SK-N-SH (cell line): ENCODE data around the gene HEG1. TPM values are rescaled to one million over a fixed set of nuclear protein-coding genes. Genes with fewer than 3 reads are reported as not detected.

ENCODE experiments used
- CTCF ChIA-PET: fragments of 300-600, 350-600 bp; formaldehyde crosslinking; extraction: SDS; loops from one replicate; lab custom pipeline; 2021; lab: Yijun Ruan, JAX
- POLR2A ChIA-PET: fragments of 350-600 bp; sonication (Branson Sonifier 250); formaldehyde crosslinking; extraction: SDS; loops from one replicate; lab custom pipeline; 2020; ENCODE audit warnings: antibody characterized with exemption, inconsistent platforms; lab: Yijun Ruan, JAX
- DNase-seq: peaks from one replicate; pipeline ENCODE4 v3.0.0; 2012
- H2AFZ ChIP-seq: fragments of 200-600 bp; sonication (generic); 2 replicates; pipeline ENCODE4 v1.8.1; 2016; ENCODE audit warnings: antibody characterized with exemption, mild to moderate bottlenecking, low read depth
- H3F3A ChIP-seq: fragments of 200-600 bp; sonication (generic); replicated peaks from 2 replicates; pipeline ENCODE3; 2016; ENCODE audit warnings: antibody characterized with exemption, mild to moderate bottlenecking; ENCODE audit not compliant: insufficient read depth
- H3K27ac ChIP-seq, 2 experiments: fragments of 200-500 bp in 1 of 2; fragments of 200-600 bp in 1 of 2; sonication (Bioruptor generic) in 1 of 2; sonication (generic), shearing (Covaris generic) in 1 of 2; 2 replicates each; pipeline versions ENCODE4 v1.5.1 to v1.6.1; 2014 to 2016; ENCODE audit warnings: low read depth in 2 of 2, inconsistent platforms in 1 of 2, low read length in 1 of 2, mild to moderate bottlenecking in 1 of 2, mixed read lengths in 1 of 2
- H3K27me3 ChIP-seq: fragments of 200-600 bp; sonication (generic), shearing (Covaris generic); 2 replicates; pipeline ENCODE4 v1.6.1; 2016; ENCODE audit warnings: mixed run types; ENCODE audit not compliant: insufficient read depth
- H3K36me3 ChIP-seq, 2 experiments: fragments of 200-500 bp in 1 of 2; fragments of 200-600 bp in 1 of 2; sonication (Bioruptor generic) in 1 of 2; sonication (generic) in 1 of 2; replicated peaks in 1 of 2; 2 replicates each; pipeline versions ENCODE3 to v1.5.1; 2014 to 2016; ENCODE audit warnings: low read length in 1 of 2, mild to moderate bottlenecking in 1 of 2; ENCODE audit not compliant: insufficient read depth in 2 of 2, control insufficient read depth in 1 of 2
- H3K4me1 ChIP-seq, 2 experiments: fragments of 200-500 bp in 1 of 2; fragments of 200-600 bp in 1 of 2; sonication (Bioruptor generic) in 1 of 2; sonication (generic), shearing (Covaris generic) in 1 of 2; 2 replicates each; pipeline versions ENCODE4 v1.5.1 to v1.6.1; 2014 to 2016; ENCODE audit warnings: low read depth in 1 of 2, low read length in 1 of 2, mixed run types in 1 of 2; ENCODE audit not compliant: insufficient read depth in 2 of 2, control insufficient read depth in 1 of 2
- H3K4me2 ChIP-seq: fragments of 200-600 bp; sonication (generic), shearing (Covaris generic); 2 replicates; pipeline ENCODE4 v1.6.1; 2017; ENCODE audit warnings: mixed run types
- H3K4me3 ChIP-seq, 2 experiments: fragments of 200-500 bp in 1 of 2; fragments of 200-600 bp in 1 of 2; sonication (Bioruptor generic) in 1 of 2; sonication (generic), shearing (Covaris generic) in 1 of 2; 2 replicates each; pipeline versions ENCODE4 v1.5.1 to v1.8.1; 2014 to 2016; ENCODE audit warnings: low read depth in 2 of 2, inconsistent platforms in 1 of 2, low read length in 1 of 2, mild to moderate bottlenecking in 1 of 2, mixed read lengths in 1 of 2, moderate library complexity in 1 of 2
- H3K79me2 ChIP-seq: fragments of 200-600 bp; sonication (generic); 2 replicates; pipeline ENCODE4 v1.8.1; 2017; ENCODE audit warnings: mild to moderate bottlenecking; ENCODE audit not compliant: insufficient read depth
- H3K9ac ChIP-seq: fragments of 200-600 bp; sonication (generic); 2 replicates; pipeline ENCODE4 v1.6.1; 2017; ENCODE audit warnings: mixed run types
- H3K9me2 ChIP-seq: fragments of 200-600 bp; sonication (generic); 2 replicates; pipeline ENCODE4 v1.6.1; 2017; ENCODE audit warnings: mixed run types
- H3K9me3 ChIP-seq: fragments of 200-600 bp; sonication (generic); 2 replicates; pipeline ENCODE4 v1.6.1; 2017; ENCODE audit warnings: mixed run types, mild to moderate bottlenecking, moderate library complexity
- H4K20me1 ChIP-seq: fragments of 200-600 bp; sonication (generic); 2 replicates; pipeline ENCODE4 v1.6.1; 2017; ENCODE audit warnings: mild to moderate bottlenecking, mixed run types; ENCODE audit not compliant: insufficient read depth
- CHD2 ChIP-seq: fragments of 150-350 bp; IDR thresholded peaks from 2 replicates; pipeline ENCODE4 v1.6.1; 2018; ENCODE audit warnings: low read length; ENCODE audit not compliant: partially characterized antibody
- JUND ChIP-seq: IDR thresholded peaks from 2 replicates; pipeline ENCODE4 v1.4.0; 2012
- MEF2A ChIP-seq: IDR thresholded peaks from 2 replicates; pipeline ENCODE4 v1.4.0; 2012; ENCODE audit warnings: low read depth, borderline replicate concordance
- NFIC ChIP-seq: IDR thresholded peaks from 2 replicates; pipeline ENCODE4 v1.4.0; 2012; ENCODE audit warnings: borderline replicate concordance
- RXRA ChIP-seq: IDR thresholded peaks from 2 replicates; pipeline ENCODE4 v1.4.0; 2012; ENCODE audit warnings: low read depth, mild to moderate bottlenecking, borderline replicate concordance
- SMC3 ChIP-seq: IDR thresholded peaks from 2 replicates; pipeline ENCODE4 v1.6.1; 2012; ENCODE audit warnings: low read depth, low read length, improper control_type of control experiment
- YY1 ChIP-seq: IDR thresholded peaks from 2 replicates; pipeline ENCODE4 v1.4.0; 2012; ENCODE audit warnings: low read depth, mild to moderate bottlenecking
- WGBS: methylation state at CpG from one replicate; pipeline ENCODE4 v1.1.6; 2017; ENCODE audit warnings: low lambda C conversion rate; 5-methylcytosine and 5-hydroxymethylcytosine counted together
- polyA plus RNA-seq, 3 experiments: library from polyadenylated mRNA; depleted of rRNA; stranded (reverse); fragments of >200 nt; gene quantifications; 2 replicates each; pipeline ENCODE4 v1.2.3, GENCODE V29; 2012
- TF ChIP-seq, protein P1 (sequence below): fragments of 150-350 bp; IDR thresholded peaks from 2 replicates; pipeline ENCODE4 v1.6.1; 2016; ENCODE audit warnings: mild to moderate bottlenecking, low read depth, low read length
- TF ChIP-seq, protein P2 (sequence below): IDR thresholded peaks from 2 replicates; pipeline ENCODE4 v1.4.0; 2012; ENCODE audit warnings: low read depth, borderline replicate concordance
- TF ChIP-seq, protein P3 (sequence below): IDR thresholded peaks from 2 replicates; pipeline ENCODE4 v1.6.1; 2012; ENCODE audit warnings: mild to moderate bottlenecking, low read depth, low read length, moderate library complexity
- TF ChIP-seq, protein P4 (sequence below): fragments of 200-600 bp; sonication (generic); IDR thresholded peaks from 2 replicates; pipeline ENCODE4 v1.6.1; 2017; ENCODE audit warnings: antibody characterized with exemption, mild to moderate bottlenecking, moderate library complexity

HEG1 gene
- polyA plus RNA-seq, 1 of the 3 experiments (the other 2 are of a cell fraction): 27.7 TPM

DNA sequence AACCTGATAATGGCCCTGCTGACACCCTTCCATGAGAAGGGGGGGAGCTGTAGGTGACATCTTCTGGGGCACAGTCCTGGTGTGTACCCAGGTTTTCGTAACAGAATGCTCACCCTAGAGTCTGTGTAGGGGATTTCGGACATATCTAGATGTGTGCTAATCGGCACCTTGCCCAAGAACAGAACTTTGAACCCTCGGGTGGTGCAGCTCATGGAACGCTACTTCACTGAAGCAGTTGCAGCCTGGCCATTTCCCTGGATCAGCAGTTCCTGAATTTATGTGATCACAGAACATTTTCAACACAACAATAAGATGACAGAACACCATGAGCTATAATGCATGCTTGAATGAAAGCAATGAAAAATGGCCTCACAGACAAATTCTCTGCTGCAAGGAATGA is 63.8 kb downstream of the HEG1 start:
- H3K36me3 ChIP-seq: peaks cover 29 to 52% of the 10 kb centered on the region in 2 experiments
- no peaks in the 10 kb centered on the region for H3K9me3 ChIP-seq
- ChIA-PET CTCF (interaction anchor here (1.0 to 10.2 kb wide), 5 partner anchors 12 to 593 kb away, joined by 3 to 134 read pairs (median 5); no protein-coding TSS in a partner anchor), POLR2A (no interaction called here)
- H3K4me1 ChIP-seq: peaks cover 2 to 9% of the 10 kb centered on the region in 2 experiments; a peak in 2 of 4 replicates
- H2AFZ ChIP-seq: no peak overlapping the region
- H3K27ac ChIP-seq: no peak overlapping the region
- no peaks in the 10 kb centered on the region for H3K27me3 ChIP-seq
- no peaks in the 10 kb centered on the region for H3K79me2 ChIP-seq
- no peak for DNase-seq
- no peak overlapping the region for H3K4me2 ChIP-seq
- H3F3A ChIP-seq: peaks cover 13% of the 10 kb centered on the region
- no peaks in the 10 kb centered on the region for H3K9me2 ChIP-seq
- TF ChIP-seq, protein P1, sequence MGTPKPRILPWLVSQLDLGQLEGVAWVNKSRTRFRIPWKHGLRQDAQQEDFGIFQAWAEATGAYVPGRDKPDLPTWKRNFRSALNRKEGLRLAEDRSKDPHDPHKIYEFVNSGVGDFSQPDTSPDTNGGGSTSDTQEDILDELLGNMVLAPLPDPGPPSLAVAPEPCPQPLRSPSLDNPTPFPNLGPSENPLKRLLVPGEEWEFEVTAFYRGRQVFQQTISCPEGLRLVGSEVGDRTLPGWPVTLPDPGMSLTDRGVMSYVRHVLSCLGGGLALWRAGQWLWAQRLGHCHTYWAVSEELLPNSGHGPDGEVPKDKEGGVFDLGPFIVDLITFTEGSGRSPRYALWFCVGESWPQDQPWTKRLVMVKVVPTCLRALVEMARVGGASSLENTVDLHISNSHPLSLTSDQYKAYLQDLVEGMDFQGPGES: no peak
- TF ChIP-seq, protein P2, sequence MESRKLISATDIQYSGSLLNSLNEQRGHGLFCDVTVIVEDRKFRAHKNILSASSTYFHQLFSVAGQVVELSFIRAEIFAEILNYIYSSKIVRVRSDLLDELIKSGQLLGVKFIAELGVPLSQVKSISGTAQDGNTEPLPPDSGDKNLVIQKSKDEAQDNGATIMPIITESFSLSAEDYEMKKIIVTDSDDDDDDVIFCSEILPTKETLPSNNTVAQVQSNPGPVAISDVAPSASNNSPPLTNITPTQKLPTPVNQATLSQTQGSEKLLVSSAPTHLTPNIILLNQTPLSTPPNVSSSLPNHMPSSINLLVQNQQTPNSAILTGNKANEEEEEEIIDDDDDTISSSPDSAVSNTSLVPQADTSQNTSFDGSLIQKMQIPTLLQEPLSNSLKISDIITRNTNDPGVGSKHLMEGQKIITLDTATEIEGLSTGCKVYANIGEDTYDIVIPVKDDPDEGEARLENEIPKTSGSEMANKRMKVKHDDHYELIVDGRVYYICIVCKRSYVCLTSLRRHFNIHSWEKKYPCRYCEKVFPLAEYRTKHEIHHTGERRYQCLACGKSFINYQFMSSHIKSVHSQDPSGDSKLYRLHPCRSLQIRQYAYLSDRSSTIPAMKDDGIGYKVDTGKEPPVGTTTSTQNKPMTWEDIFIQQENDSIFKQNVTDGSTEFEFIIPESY: no peak
- TF ChIP-seq YY1 (no peak), CHD2 (no peak), NFIC (no peak), JUND (no peak), RXRA (no peak), MEF2A (no peak), SMC3 (no peak)
- TF ChIP-seq, protein P3, sequence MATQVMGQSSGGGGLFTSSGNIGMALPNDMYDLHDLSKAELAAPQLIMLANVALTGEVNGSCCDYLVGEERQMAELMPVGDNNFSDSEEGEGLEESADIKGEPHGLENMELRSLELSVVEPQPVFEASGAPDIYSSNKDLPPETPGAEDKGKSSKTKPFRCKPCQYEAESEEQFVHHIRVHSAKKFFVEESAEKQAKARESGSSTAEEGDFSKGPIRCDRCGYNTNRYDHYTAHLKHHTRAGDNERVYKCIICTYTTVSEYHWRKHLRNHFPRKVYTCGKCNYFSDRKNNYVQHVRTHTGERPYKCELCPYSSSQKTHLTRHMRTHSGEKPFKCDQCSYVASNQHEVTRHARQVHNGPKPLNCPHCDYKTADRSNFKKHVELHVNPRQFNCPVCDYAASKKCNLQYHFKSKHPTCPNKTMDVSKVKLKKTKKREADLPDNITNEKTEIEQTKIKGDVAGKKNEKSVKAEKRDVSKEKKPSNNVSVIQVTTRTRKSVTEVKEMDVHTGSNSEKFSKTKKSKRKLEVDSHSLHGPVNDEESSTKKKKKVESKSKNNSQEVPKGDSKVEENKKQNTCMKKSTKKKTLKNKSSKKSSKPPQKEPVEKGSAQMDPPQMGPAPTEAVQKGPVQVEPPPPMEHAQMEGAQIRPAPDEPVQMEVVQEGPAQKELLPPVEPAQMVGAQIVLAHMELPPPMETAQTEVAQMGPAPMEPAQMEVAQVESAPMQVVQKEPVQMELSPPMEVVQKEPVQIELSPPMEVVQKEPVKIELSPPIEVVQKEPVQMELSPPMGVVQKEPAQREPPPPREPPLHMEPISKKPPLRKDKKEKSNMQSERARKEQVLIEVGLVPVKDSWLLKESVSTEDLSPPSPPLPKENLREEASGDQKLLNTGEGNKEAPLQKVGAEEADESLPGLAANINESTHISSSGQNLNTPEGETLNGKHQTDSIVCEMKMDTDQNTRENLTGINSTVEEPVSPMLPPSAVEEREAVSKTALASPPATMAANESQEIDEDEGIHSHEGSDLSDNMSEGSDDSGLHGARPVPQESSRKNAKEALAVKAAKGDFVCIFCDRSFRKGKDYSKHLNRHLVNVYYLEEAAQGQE: no peak
- TF ChIP-seq, protein P4, sequence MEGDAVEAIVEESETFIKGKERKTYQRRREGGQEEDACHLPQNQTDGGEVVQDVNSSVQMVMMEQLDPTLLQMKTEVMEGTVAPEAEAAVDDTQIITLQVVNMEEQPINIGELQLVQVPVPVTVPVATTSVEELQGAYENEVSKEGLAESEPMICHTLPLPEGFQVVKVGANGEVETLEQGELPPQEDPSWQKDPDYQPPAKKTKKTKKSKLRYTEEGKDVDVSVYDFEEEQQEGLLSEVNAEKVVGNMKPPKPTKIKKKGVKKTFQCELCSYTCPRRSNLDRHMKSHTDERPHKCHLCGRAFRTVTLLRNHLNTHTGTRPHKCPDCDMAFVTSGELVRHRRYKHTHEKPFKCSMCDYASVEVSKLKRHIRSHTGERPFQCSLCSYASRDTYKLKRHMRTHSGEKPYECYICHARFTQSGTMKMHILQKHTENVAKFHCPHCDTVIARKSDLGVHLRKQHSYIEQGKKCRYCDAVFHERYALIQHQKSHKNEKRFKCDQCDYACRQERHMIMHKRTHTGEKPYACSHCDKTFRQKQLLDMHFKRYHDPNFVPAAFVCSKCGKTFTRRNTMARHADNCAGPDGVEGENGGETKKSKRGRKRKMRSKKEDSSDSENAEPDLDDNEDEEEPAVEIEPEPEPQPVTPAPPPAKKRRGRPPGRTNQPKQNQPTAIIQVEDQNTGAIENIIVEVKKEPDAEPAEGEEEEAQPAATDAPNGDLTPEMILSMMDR: no peak
- H3K4me3 ChIP-seq: no peak overlapping the region
- H3K9ac ChIP-seq: no peak overlapping the region
- no peaks in the 10 kb centered on the region for H4K20me1 ChIP-seq
- WGBS: 93% methylated on average over 3 of the region's 5 CpGs
